Measurements from ENCODE around the gene ALG14. TPM values are rescaled to one million over a fixed set of nuclear protein-coding genes. Genes with fewer than 3 reads are reported as not detected.

ALG14 gene
- total RNA-seq, 1 experiment from 2014 or later = 5.7 TPM

GRCh38 chr1:94949681-94950661 is 122.8 kb downstream of the ALG14 start:
- CTCF ChIA-PET = no interaction called here
- BruUV-seq (replicated peaks) = no TSS peak
- Histone ChIP-seq H3K9me3 (ENCODE audit: control insufficient read depth in 1 of 2, insufficient read depth in 1 of 2, low read depth in 1 of 2, low read length in 2 of 2) (peaks cover 0 to 3% of the 10 kb centered on the region in 2 experiments; a peak in 1 of 4 replicates), H3K36me3 (ENCODE audit: control insufficient read depth in 1 of 2, insufficient read depth in 2 of 2, low read length in 2 of 2) (no peaks in the 10 kb centered on the region), H3K27ac (ENCODE audit: low read depth, low read length) (no peak overlapping the region), H3K4me3 (replicated peaks in 1 of 2; ENCODE audit: low read depth in 1 of 2, low read length in 2 of 2) (no peak overlapping the region), H3K4me1 (ENCODE audit: control insufficient read depth in 1 of 2, insufficient read depth in 2 of 2, low read length in 2 of 2) (no peaks in the 10 kb centered on the region), H2AFZ (ENCODE audit: low read depth, low read length, poor library complexity, severe bottlenecking) (no peak overlapping the region), H3K4me2 (ENCODE audit: low read length) (no peak overlapping the region), H3K9ac (ENCODE audit: low read length) (no peak overlapping the region), H3K79me2 (ENCODE audit: insufficient read depth, low read length) (no peaks in the 10 kb centered on the region), H3K9me2 (ENCODE audit: insufficient read depth) (no peaks in the 10 kb centered on the region), H3K27me3 (ENCODE audit: insufficient read depth, low read length) (no peaks in the 10 kb centered on the region), H4K20me1 (ENCODE audit: insufficient read depth) (no peaks in the 10 kb centered on the region)
- POLR2A ChIA-PET = no interaction called here
- no peak for ATAC-seq
- no peak for TF ChIP-seq REST (IDR thresholded peaks at IDR 0.05; ENCODE audit: low read depth)
- TF ChIP-seq ELF1 (IDR thresholded peaks at IDR 0.05; ENCODE audit: borderline replicate concordance, low read depth) = no peak
- no peak for TF ChIP-seq SRF (IDR thresholded peaks at IDR 0.05; ENCODE audit: low read depth)
- TF ChIP-seq ZBTB33 (IDR thresholded peaks at IDR 0.05; ENCODE audit: extremely low read depth, insufficient replicate concordance, low read length) = no peak
- no peak for TF ChIP-seq ZFX (IDR thresholded peaks at IDR 0.05)
- no peak for TF ChIP-seq CTCF (IDR thresholded peaks at IDR 0.05 in 2 of 3, conservative IDR thresholded peaks at IDR 0.05 in 1 of 3; ENCODE audit: borderline replicate concordance in 1 of 3, insufficient read depth in 1 of 3, low read depth in 2 of 3, low read length in 2 of 3)
- TF ChIP-seq TCF7L2 (IDR thresholded peaks at IDR 0.05; ENCODE audit: borderline replicate concordance, extremely low read depth, insufficient read depth, insufficient read length) = no peak
- no peak for TF ChIP-seq POLR2A (IDR thresholded peaks at IDR 0.05; ENCODE audit: borderline replicate concordance, extremely low read depth, insufficient read depth, insufficient read length)
- DNase-seq (ENCODE audit: low read depth, low spot score) = no peak
- intact Hi-C loops (cut with micrococcal nuclease) = no loop called here
- RAD21 ChIA-PET (ENCODE audit: low non-redundant PET in 1 of 2, low total read pairs in 2 of 2, uncharacterized antibody in 2 of 2, unreplicated experiment in 2 of 2) = no interaction called here

Data from HCT116 (cell line).